Activated naive CD4-positive, alpha-beta T cell treated with anti-CD3 and anti-CD28 coated beads, Interleukin-2, amount 50 U/mL, for 24 hours (primary cell): Measurements from ENCODE around the gene DNAH17.

Experiments
- H3K27ac Mint-ChIP-seq: one replicate; pipeline ENCODE4 v1.8.0; 2021; ENCODE audit warnings: mild to moderate bottlenecking, mixed read lengths
- H3K27me3 Mint-ChIP-seq: one replicate; pipeline ENCODE4 v1.8.0; 2021; ENCODE audit warnings: mixed read lengths
- H3K36me3 Mint-ChIP-seq: one replicate; pipeline ENCODE4 v1.8.0; 2021; ENCODE audit warnings: mixed read lengths
- H3K4me1 Mint-ChIP-seq: one replicate; pipeline ENCODE4 v1.8.0; 2021; ENCODE audit warnings: mixed read lengths
- H3K4me3 Mint-ChIP-seq: one replicate; pipeline ENCODE4 v1.8.0; 2021; ENCODE audit warnings: mild to moderate bottlenecking, mixed read lengths
- H3K9me3 Mint-ChIP-seq: one replicate; pipeline ENCODE4 v1.8.0; 2021; ENCODE audit warnings: mixed read lengths

DNAH17 gene

GRCh38 chr17:78577296-78577695, at the start of gene DNAH17:
Gene DNAH17, minus strand, starts transcription at chr17:78577396. Its CDS starts 2,339 bp downstream, at chr17:78575057.
- Mint-ChIP-seq H3K36me3 (no peaks in the 10 kb centered on the region), H3K4me3 (no peak within 1 kb of the TSS), H3K27me3 (no peaks in the 10 kb centered on the region), H3K9me3 (no peaks in the 10 kb centered on the region), H3K27ac (peak within 1 kb of the TSS; percentile 51), H3K4me1 (no peaks in the 10 kb centered on the region)

DNA sequence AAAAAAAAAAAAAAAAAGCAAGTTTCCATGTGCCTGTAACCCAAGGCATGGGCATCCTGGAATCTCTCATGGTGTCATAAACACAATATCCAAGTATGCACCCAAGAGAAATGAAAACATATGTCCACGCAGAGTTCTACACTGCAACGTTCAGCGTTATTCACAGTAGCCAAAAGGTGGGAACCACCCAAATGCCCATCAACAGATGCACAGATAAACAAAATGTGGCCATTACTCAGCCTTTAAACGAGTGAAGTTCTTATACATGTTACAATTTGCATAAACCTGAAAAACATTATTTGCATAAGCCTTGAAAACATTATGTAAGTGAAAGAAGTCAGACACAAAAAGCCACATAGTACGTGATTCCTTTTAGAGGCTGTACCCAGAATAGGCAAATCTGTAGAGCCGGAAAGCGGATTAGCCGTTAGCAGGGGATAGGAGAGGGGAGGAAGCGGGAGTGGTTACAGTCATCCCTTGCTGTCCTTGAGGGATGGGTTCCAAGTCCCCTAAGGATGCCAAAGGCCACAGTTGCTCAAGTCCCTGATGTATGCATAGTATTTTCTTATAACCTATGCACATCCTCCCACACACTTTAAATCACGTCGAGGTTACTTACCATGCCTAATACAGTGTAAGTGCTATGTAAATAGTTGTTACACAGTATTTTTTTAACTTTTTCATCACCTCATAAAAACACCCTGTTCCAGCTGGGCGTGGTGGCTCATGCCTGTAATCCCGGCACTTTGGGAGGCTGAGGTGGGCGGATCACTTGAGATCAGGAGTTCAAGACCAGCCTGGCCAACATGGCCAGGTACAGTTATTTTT, 47.3 kb upstream of the DNAH17 start:
- H3K4me3 Mint-ChIP-seq, result no peak overlapping the region
- no peaks in the 10 kb centered on the region for H3K4me1 Mint-ChIP-seq
- H3K9me3 Mint-ChIP-seq, result no peaks in the 10 kb centered on the region
- no peak overlapping the region for H3K27ac Mint-ChIP-seq
- H3K27me3 Mint-ChIP-seq, result no peaks in the 10 kb centered on the region
- no peaks in the 10 kb centered on the region for H3K36me3 Mint-ChIP-seq

- H3K9me3 Mint-ChIP-seq, result no peaks in the 10 kb centered on the region
- no peaks in the 10 kb centered on the region for H3K27me3 Mint-ChIP-seq
- no peak overlapping the region for H3K27ac Mint-ChIP-seq
- H3K4me3 Mint-ChIP-seq, result no peak overlapping the region
- H3K36me3 Mint-ChIP-seq, result no peaks in the 10 kb centered on the region
- H3K4me1 Mint-ChIP-seq, result no peaks in the 10 kb centered on the region
These were observed 46.3 kb upstream of the DNAH17 start for GRCh38 chr17:78623541-78623940.

- Mint-ChIP-seq H3K36me3 (no peaks in the 10 kb centered on the region), H3K4me1 (no peaks in the 10 kb centered on the region), H3K9me3 (no peaks in the 10 kb centered on the region), H3K4me3 (no peak overlapping the region), H3K27ac (no peak overlapping the region), H3K27me3 (no peaks in the 10 kb centered on the region)
These were observed 45.5 kb upstream of the DNAH17 start for GRCh38 chr17:78622491-78623265.

DNA sequence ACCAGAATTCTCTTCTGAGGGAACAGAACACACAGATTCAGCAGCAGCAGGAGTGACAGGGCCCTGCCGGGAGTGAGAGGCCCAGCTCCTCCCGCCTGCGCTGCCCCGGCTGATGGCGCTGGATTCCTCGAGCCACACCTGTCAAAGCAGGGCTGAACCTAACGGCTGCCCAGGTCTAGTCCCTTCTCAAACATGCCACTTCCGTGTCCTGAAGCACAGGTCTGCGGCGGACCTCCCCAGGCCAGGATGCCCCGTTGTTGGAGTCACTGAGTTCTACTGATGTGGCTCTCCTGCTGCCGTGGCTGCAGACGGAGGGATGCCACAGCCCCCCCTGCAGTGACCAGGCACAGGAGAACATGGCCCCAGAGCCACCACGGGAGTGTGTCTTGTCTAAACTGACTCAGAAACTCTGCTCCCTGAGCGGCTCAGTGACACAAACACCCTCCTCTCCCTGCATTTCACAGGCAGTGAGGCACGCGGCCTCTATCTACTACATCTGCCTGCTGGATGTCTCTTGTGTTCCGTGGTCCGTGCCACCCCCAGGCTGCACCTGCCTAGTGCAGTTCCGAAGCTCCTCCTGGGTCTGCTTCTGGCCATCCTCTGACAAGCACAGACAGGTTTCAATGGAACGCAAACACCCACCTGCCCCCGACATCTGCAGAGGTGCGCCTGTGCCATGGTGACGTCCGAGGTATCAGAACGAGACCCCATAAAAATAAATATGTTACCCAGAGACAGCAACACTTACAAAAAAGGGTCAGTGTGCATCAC, 44.7 kb upstream of the DNAH17 start:
- Mint-ChIP-seq H3K9me3 (no peaks in the 10 kb centered on the region), H3K27ac (no peak overlapping the region), H3K4me1 (no peaks in the 10 kb centered on the region), H3K4me3 (no peak overlapping the region), H3K36me3 (no peaks in the 10 kb centered on the region), H3K27me3 (no peaks in the 10 kb centered on the region)

DNA sequence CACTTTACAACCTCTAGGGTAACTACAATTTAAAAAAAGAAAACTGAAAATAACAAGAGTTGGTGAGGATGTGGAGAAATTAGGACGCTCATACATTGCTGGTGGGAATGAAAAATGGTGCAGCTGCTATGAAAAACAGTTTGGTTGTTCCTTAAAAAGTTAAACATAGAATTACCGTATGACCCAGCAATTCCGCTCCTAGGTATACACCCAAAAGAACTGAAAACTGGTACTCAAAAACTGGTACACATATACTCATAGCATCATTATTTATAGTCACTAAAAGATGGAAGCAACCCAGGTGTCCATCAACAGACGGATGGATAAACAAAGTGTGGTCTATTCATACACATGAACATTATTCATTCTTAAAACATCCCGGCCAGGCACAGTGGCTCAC, 42.9 kb upstream of the DNAH17 start:
- no peaks in the 10 kb centered on the region for H3K36me3 Mint-ChIP-seq
- no peak overlapping the region for H3K27ac Mint-ChIP-seq
- no peak overlapping the region for H3K4me3 Mint-ChIP-seq
- no peaks in the 10 kb centered on the region for H3K4me1 Mint-ChIP-seq
- H3K9me3 Mint-ChIP-seq, result no peaks in the 10 kb centered on the region
- H3K27me3 Mint-ChIP-seq, result no peaks in the 10 kb centered on the region

GRCh38 chr17:78619334-78619733, 42.1 kb upstream of the DNAH17 start:
- Mint-ChIP-seq H3K9me3 (no peaks in the 10 kb centered on the region), H3K4me3 (no peak overlapping the region), H3K27ac (no peak overlapping the region), H3K36me3 (no peaks in the 10 kb centered on the region), H3K27me3 (no peaks in the 10 kb centered on the region), H3K4me1 (no peaks in the 10 kb centered on the region)

GRCh38 chr17:78618264-78619066, 41.3 kb upstream of the DNAH17 start:
- Mint-ChIP-seq H3K9me3 (no peaks in the 10 kb centered on the region), H3K36me3 (no peaks in the 10 kb centered on the region), H3K27ac (no peak overlapping the region), H3K27me3 (no peaks in the 10 kb centered on the region), H3K4me1 (no peaks in the 10 kb centered on the region), H3K4me3 (no peak overlapping the region)

GRCh38 chr17:78617511-78618061, 40.4 kb upstream of the DNAH17 start:
- H3K27ac Mint-ChIP-seq, result no peak overlapping the region
- H3K36me3 Mint-ChIP-seq, result no peaks in the 10 kb centered on the region
- H3K4me1 Mint-ChIP-seq, result no peaks in the 10 kb centered on the region
- H3K4me3 Mint-ChIP-seq, result no peak overlapping the region
- no peaks in the 10 kb centered on the region for H3K27me3 Mint-ChIP-seq
- H3K9me3 Mint-ChIP-seq, result no peaks in the 10 kb centered on the region

GRCh38 chr17:78616946-78617345, 39.8 kb upstream of the DNAH17 start:
- H3K36me3 Mint-ChIP-seq, result no peaks in the 10 kb centered on the region
- no peak overlapping the region for H3K4me3 Mint-ChIP-seq
- no peak overlapping the region for H3K27ac Mint-ChIP-seq
- H3K27me3 Mint-ChIP-seq, result no peaks in the 10 kb centered on the region
- no peaks in the 10 kb centered on the region for H3K4me1 Mint-ChIP-seq
- H3K9me3 Mint-ChIP-seq, result no peaks in the 10 kb centered on the region

GRCh38 chr17:78615631-78616030, 38.4 kb upstream of the DNAH17 start:
- Mint-ChIP-seq H3K27me3 (no peaks in the 10 kb centered on the region), H3K9me3 (no peaks in the 10 kb centered on the region), H3K4me1 (no peaks in the 10 kb centered on the region), H3K4me3 (no peak overlapping the region), H3K36me3 (no peaks in the 10 kb centered on the region), H3K27ac (no peak overlapping the region)

GRCh38 chr17:78613416-78613815, 36.2 kb upstream of the DNAH17 start:
- Mint-ChIP-seq H3K4me1 (no peaks in the 10 kb centered on the region), H3K36me3 (no peaks in the 10 kb centered on the region), H3K9me3 (no peaks in the 10 kb centered on the region), H3K27ac (no peak overlapping the region), H3K4me3 (no peak overlapping the region), H3K27me3 (no peaks in the 10 kb centered on the region)

- no peaks in the 10 kb centered on the region for H3K9me3 Mint-ChIP-seq
- H3K27ac Mint-ChIP-seq, result no peak overlapping the region
- no peaks in the 10 kb centered on the region for H3K4me1 Mint-ChIP-seq
- H3K4me3 Mint-ChIP-seq, result no peak overlapping the region
- no peaks in the 10 kb centered on the region for H3K36me3 Mint-ChIP-seq
- H3K27me3 Mint-ChIP-seq, result no peaks in the 10 kb centered on the region
These were observed 34.4 kb upstream of the DNAH17 start for GRCh38 chr17:78611607-78612006.

- no peaks in the 10 kb centered on the region for H3K9me3 Mint-ChIP-seq
- H3K27me3 Mint-ChIP-seq, result no peaks in the 10 kb centered on the region
- no peak overlapping the region for H3K4me3 Mint-ChIP-seq
- no peak overlapping the region for H3K27ac Mint-ChIP-seq
- no peaks in the 10 kb centered on the region for H3K36me3 Mint-ChIP-seq
- no peaks in the 10 kb centered on the region for H3K4me1 Mint-ChIP-seq
These were observed 33.8 kb upstream of the DNAH17 start for GRCh38 chr17:78610951-78611511.
